Measurements from ENCODE around the gene MIAT. TPM values are rescaled to one million over a fixed set of nuclear protein-coding genes. Genes with fewer than 3 reads are reported as not detected.
"Not testable (repeated sequence)": the region's sequence is repeated elsewhere in the genome, so short reads cannot be mapped to it uniquely, and the experiment has no call there.

MIAT gene
- total and polyA plus RNA-seq, 5 donors from 2014 or later, result 1.4 to 305 (median 2.7) TPM

GRCh38 chr22:26702906-26703830, 45.8 kb downstream of the MIAT start:
- H3K4me1 Mint-ChIP-seq, result peaks cover 22 to 61% (median 32%) of the 10 kb centered on the region in 4 donors
- Histone ChIP-seq H3K27ac (ENCODE audit: insufficient read depth, low read length, poor library complexity, severe bottlenecking) (no peak overlapping the region), H3K27me3 (ENCODE audit: control insufficient read depth, insufficient read depth, low read length) (no peaks in the 10 kb centered on the region), H3K4me1 (ENCODE audit: control insufficient read depth, insufficient read depth, low read length, poor library complexity, severe bottlenecking) (peaks cover 13% of the 10 kb centered on the region), H3K36me3 (ENCODE audit: control insufficient read depth, insufficient read depth, low read length) (peaks cover 37% of the 10 kb centered on the region), H3K4me3 (ENCODE audit: low read depth, low read length) (no peak overlapping the region), H3K9me3 (ENCODE audit: control insufficient read depth in 2 of 2, low read length in 2 of 2) (peaks cover 0 to 5% of the 10 kb centered on the region in 2 experiments)
- no peak overlapping the region for H3K4me3 Mint-ChIP-seq
- H3K9me3 Mint-ChIP-seq, result peaks cover 0 to 13% (median 2%) of the 10 kb centered on the region in 7 donors
- DNase-seq (no peak), ATAC-seq (ENCODE audit: low read depth in 2 of 2) (no peak)
- no peaks in the 10 kb centered on the region for H3K27me3 Mint-ChIP-seq
- peaks cover 42% of the 10 kb centered on the region for H3K36me3 Mint-ChIP-seq
- no peak overlapping the region for H3K27ac Mint-ChIP-seq

- H3K9me3 ChIP-seq (ENCODE audit: control insufficient read depth in 2 of 2, low read length in 2 of 2); H3K27me3 Mint-ChIP-seq; ATAC-seq (ENCODE audit: low read depth in 2 of 2); DNase-seq; H3K27ac ChIP-seq (ENCODE audit: insufficient read depth, low read length, poor library complexity, severe bottlenecking); H3K9me3 Mint-ChIP-seq; H3K27me3 ChIP-seq (ENCODE audit: control insufficient read depth, insufficient read depth, low read length): not testable (repeated sequence)
- Histone ChIP-seq H3K4me3 (ENCODE audit: low read depth, low read length) (peak overlapping the region; percentile 19), H3K4me1 (ENCODE audit: control insufficient read depth, insufficient read depth, low read length, poor library complexity, severe bottlenecking) (peaks cover 13% of the 10 kb centered on the region), H3K36me3 (ENCODE audit: control insufficient read depth, insufficient read depth, low read length) (peaks cover 37% of the 10 kb centered on the region)
- Mint-ChIP-seq H3K4me1 (peaks cover 23 to 56% (median 32%) of the 10 kb centered on the region in 4 donors), H3K27ac (peak overlapping the region in 2 of 3 donors; percentile 22 to 87), H3K4me3 (peak overlapping the region in 3 of 4 donors; percentile 4 to 57 (median 51)), H3K36me3 (peaks cover 26% of the 10 kb centered on the region)
Observed at GRCh38 chr22:26705379-26705778, 48.0 kb downstream of the MIAT start.

DNA sequence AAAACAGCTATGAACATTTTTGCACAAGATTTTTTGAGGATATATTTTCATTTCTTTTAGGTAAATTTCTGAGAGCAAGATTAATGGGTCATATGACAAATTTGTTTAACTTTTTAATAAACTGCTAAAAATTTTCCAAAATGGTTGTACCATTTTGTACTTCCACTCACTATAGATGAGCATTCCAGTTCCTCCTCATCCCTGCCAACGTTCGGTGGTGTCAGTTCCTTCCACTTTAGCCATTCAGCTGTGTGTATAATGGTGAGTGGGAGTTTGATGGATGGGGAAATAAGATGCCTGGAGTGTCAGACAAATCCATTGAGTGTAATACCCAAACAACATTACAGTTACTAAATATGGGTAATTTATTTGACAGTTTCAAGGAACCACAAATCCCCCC, 49.7 kb downstream of the MIAT start:
- DNase-seq, result no peak
- Histone ChIP-seq H3K4me3 (ENCODE audit: low read depth, low read length) (no peak overlapping the region), H3K4me1 (ENCODE audit: control insufficient read depth, insufficient read depth, low read length, poor library complexity, severe bottlenecking) (peaks cover 13% of the 10 kb centered on the region), H3K36me3 (ENCODE audit: control insufficient read depth, insufficient read depth, low read length) (peaks cover 38% of the 10 kb centered on the region), H3K27ac (ENCODE audit: insufficient read depth, low read length, poor library complexity, severe bottlenecking) (no peak overlapping the region), H3K27me3 (ENCODE audit: control insufficient read depth, insufficient read depth, low read length) (no peaks in the 10 kb centered on the region), H3K9me3 (ENCODE audit: control insufficient read depth in 2 of 2, low read length in 2 of 2) (peaks cover 0 to 5% of the 10 kb centered on the region in 2 experiments)
- Mint-ChIP-seq H3K4me1 (peaks cover 30 to 71% (median 43%) of the 10 kb centered on the region in 4 donors), H3K27me3 (no peaks in the 10 kb centered on the region), H3K36me3 (peaks cover 40% of the 10 kb centered on the region), H3K27ac (no peak overlapping the region), H3K4me3 (no peak overlapping the region), H3K9me3 (peaks cover 0 to 5% (median 2%) of the 10 kb centered on the region in 7 donors)
- no peak for ATAC-seq (ENCODE audit: low read depth in 2 of 2)

GRCh38 chr22:26707581-26707980, 50.2 kb downstream of the MIAT start:
- ATAC-seq (ENCODE audit: low read depth in 2 of 2) (no peak), DNase-seq (no peak)
- Histone ChIP-seq H3K4me3 (ENCODE audit: low read depth, low read length) (no peak overlapping the region), H3K36me3 (ENCODE audit: control insufficient read depth, insufficient read depth, low read length) (peaks cover 38% of the 10 kb centered on the region), H3K4me1 (ENCODE audit: control insufficient read depth, insufficient read depth, low read length, poor library complexity, severe bottlenecking) (peaks cover 13% of the 10 kb centered on the region), H3K9me3 (ENCODE audit: control insufficient read depth in 2 of 2, low read length in 2 of 2) (peaks cover 0 to 5% of the 10 kb centered on the region in 2 experiments), H3K27me3 (ENCODE audit: control insufficient read depth, insufficient read depth, low read length) (no peaks in the 10 kb centered on the region), H3K27ac (ENCODE audit: insufficient read depth, low read length, poor library complexity, severe bottlenecking) (no peak overlapping the region)
- no peak overlapping the region for H3K4me3 Mint-ChIP-seq
- H3K9me3 Mint-ChIP-seq, result peaks cover 0 to 5% (median 2%) of the 10 kb centered on the region in 7 donors
- peaks cover 42% of the 10 kb centered on the region for H3K36me3 Mint-ChIP-seq
- no peaks in the 10 kb centered on the region for H3K27me3 Mint-ChIP-seq
- peaks cover 32 to 70% (median 43%) of the 10 kb centered on the region in 4 donors for H3K4me1 Mint-ChIP-seq
- H3K27ac Mint-ChIP-seq, result peak overlapping the region in 1 of 3 donors; percentile 15

- no peaks in the 10 kb centered on the region for H3K27me3 Mint-ChIP-seq
- no peak overlapping the region for H3K4me3 Mint-ChIP-seq
- H3K4me1 Mint-ChIP-seq, result peaks cover 32 to 66% (median 43%) of the 10 kb centered on the region in 4 donors
- Histone ChIP-seq H3K9me3 (ENCODE audit: control insufficient read depth in 2 of 2, low read length in 2 of 2) (peaks cover 0 to 5% of the 10 kb centered on the region in 2 experiments), H3K27ac (ENCODE audit: insufficient read depth, low read length, poor library complexity, severe bottlenecking) (no peak overlapping the region), H3K36me3 (ENCODE audit: control insufficient read depth, insufficient read depth, low read length) (peaks cover 40% of the 10 kb centered on the region), H3K4me1 (ENCODE audit: control insufficient read depth, insufficient read depth, low read length, poor library complexity, severe bottlenecking) (peaks cover 13% of the 10 kb centered on the region), H3K27me3 (ENCODE audit: control insufficient read depth, insufficient read depth, low read length) (no peaks in the 10 kb centered on the region), H3K4me3 (ENCODE audit: low read depth, low read length) (no peak overlapping the region)
- ATAC-seq (ENCODE audit: low read depth in 2 of 2) (no peak), DNase-seq (no peak)
- H3K27ac Mint-ChIP-seq, result peak overlapping the region in 1 of 3 donors; percentile 9
- H3K36me3 Mint-ChIP-seq, result peaks cover 43% of the 10 kb centered on the region
- H3K9me3 Mint-ChIP-seq, result peaks cover 0 to 5% (median 2%) of the 10 kb centered on the region in 7 donors
Observed at GRCh38 chr22:26708256-26709009, 51.0 kb downstream of the MIAT start.

DNA sequence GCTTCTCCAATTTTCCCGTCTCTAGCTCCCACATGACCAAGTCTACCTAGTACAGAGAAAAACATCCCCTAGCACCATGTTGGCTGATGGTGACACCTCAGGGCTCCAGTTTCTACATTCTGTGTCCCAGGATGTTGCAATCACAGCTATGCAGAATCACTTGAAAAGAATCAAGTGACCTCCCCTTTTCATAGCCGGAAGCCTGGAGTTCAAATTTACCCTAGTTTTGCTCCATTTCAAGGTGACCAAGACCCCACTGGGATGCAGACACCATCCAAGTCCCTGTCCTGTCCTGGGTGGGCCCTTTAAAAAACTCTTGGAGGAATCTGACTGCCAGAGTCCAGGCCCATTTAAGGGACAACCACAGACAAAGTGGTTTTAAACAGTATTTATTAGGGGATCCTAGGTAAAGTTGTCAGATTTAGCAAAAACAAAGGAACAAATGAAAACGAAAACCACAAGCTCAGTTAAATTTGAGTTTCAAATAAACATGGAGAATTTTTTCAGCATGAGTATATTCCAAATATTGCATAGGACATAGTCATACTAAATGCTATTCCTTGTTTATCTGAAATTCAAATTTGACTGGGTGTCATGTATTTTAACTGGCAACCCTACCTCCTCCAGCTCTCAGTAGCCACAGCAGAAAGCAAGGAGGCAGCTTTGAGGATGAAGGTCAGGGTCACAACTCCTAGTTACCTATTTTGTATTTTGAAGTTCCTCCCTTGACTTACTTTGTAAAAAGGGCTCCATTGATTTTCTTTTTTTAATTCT, 52.4 kb downstream of the MIAT start:
- Mint-ChIP-seq H3K4me1 (peaks cover 32 to 55% (median 40%) of the 10 kb centered on the region in 4 donors), H3K27me3 (no peaks in the 10 kb centered on the region), H3K27ac (peak overlapping the region in 1 of 3 donors; percentile 74), H3K36me3 (peaks cover 50% of the 10 kb centered on the region), H3K9me3 (peaks cover 0 to 5% (median 2%) of the 10 kb centered on the region in 7 donors), H3K4me3 (no peak overlapping the region)
- no peak for DNase-seq
- Histone ChIP-seq H3K9me3 (ENCODE audit: control insufficient read depth in 2 of 2, low read length in 2 of 2) (peaks cover 0 to 5% of the 10 kb centered on the region in 2 experiments), H3K36me3 (ENCODE audit: control insufficient read depth, insufficient read depth, low read length) (peaks cover 53% of the 10 kb centered on the region), H3K4me1 (ENCODE audit: control insufficient read depth, insufficient read depth, low read length, poor library complexity, severe bottlenecking) (peaks cover 8% of the 10 kb centered on the region), H3K27me3 (ENCODE audit: control insufficient read depth, insufficient read depth, low read length) (no peaks in the 10 kb centered on the region), H3K27ac (ENCODE audit: insufficient read depth, low read length, poor library complexity, severe bottlenecking) (no peak overlapping the region), H3K4me3 (ENCODE audit: low read depth, low read length) (no peak overlapping the region)
- ATAC-seq (ENCODE audit: low read depth in 2 of 2), result no peak

Data from CD4-positive, CD25-positive, alpha-beta regulatory T cell (primary cell).